Liver (tissue), 9 donors: ENCODE measurements around the gene ASCC1. TPM values are rescaled to one million over a fixed set of nuclear protein-coding genes. Genes with fewer than 3 reads are reported as not detected.

Experiments used
- DNase-seq: peaks from one replicate; pipeline ENCODE4 v3.0.0-alpha.2; 2017; ENCODE audit warnings: low spot score
- H3K27ac ChIP-seq, 2 donors: one replicate each; pipeline ENCODE4 v1.7.0; 2013; ENCODE audit warnings: inconsistent platforms in 2 of 2, low read length in 2 of 2, control low read depth in 1 of 2, low read depth in 1 of 2, mild to moderate bottlenecking in 1 of 2
- H3K27me3 ChIP-seq, 4 donors: one replicate each; pipeline versions ENCODE4 v1.6.1 to v1.7.0; 2013; ENCODE audit warnings: low read length in 3 of 4, inconsistent platforms in 1 of 4, mild to moderate bottlenecking in 1 of 4, moderate library complexity in 1 of 4; ENCODE audit not compliant: control insufficient read depth in 4 of 4, insufficient read depth in 4 of 4
- H3K36me3 ChIP-seq, 4 donors: one replicate each; pipeline versions ENCODE4 v1.6.1 to v1.7.0; 2013; ENCODE audit warnings: low read length in 3 of 4, mild to moderate bottlenecking in 3 of 4, low read depth in 1 of 4, moderate library complexity in 1 of 4; ENCODE audit not compliant: control insufficient read depth in 4 of 4, insufficient read depth in 3 of 4
- H3K4me1 ChIP-seq, 4 donors: one replicate each; pipeline versions ENCODE4 v1.6.1 to v1.7.0; 2013; ENCODE audit warnings: low read length in 3 of 4, mild to moderate bottlenecking in 3 of 4, moderate library complexity in 1 of 4; ENCODE audit not compliant: control insufficient read depth in 4 of 4, insufficient read depth in 4 of 4
- H3K4me3 ChIP-seq, 3 donors: one replicate each; pipeline versions ENCODE4 v1.6.1 to v1.7.0; 2013; ENCODE audit warnings: low read length in 3 of 3, control low read depth in 1 of 3, low read depth in 1 of 3, mild to moderate bottlenecking in 1 of 3
- H3K9ac ChIP-seq, 2 donors: one replicate each; pipeline ENCODE4 v1.7.0; 2013; ENCODE audit warnings: low read length in 2 of 2, mild to moderate bottlenecking in 2 of 2, moderate library complexity in 2 of 2, control low read depth in 1 of 2, low read depth in 1 of 2
- H3K9me3 ChIP-seq, 4 donors: one replicate each; pipeline versions ENCODE4 v1.6.1 to v1.7.0; 2013; ENCODE audit warnings: low read length in 3 of 4; ENCODE audit not compliant: control insufficient read depth in 4 of 4
- FOXA2 ChIP-seq: IDR thresholded peaks from 2 replicates; pipeline ENCODE4 v1.6.1; 2016; ENCODE audit warnings: antibody characterized with exemption
- GABPA ChIP-seq, 2 donors: IDR thresholded peaks in 1 of 2; conservative IDR thresholded peaks in 1 of 2; 2 replicates each; pipeline ENCODE4 v1.6.1; 2016; ENCODE audit warnings: antibody characterized with exemption in 2 of 2, mild to moderate bottlenecking in 1 of 2, moderate library complexity in 1 of 2
- HNF4A ChIP-seq, 2 donors: conservative IDR thresholded peaks; 2 replicates each; pipeline ENCODE4 v1.6.1; 2016; ENCODE audit warnings: antibody characterized with exemption in 2 of 2, mild to moderate bottlenecking in 2 of 2
- JUND ChIP-seq, 2 donors: IDR thresholded peaks; 2 replicates each; pipeline ENCODE4 v1.6.1; 2016; ENCODE audit warnings: antibody characterized with exemption in 2 of 2
- RAD21 ChIP-seq, 2 donors: IDR thresholded peaks; 2 replicates each; pipeline ENCODE4 v1.6.1; 2016; ENCODE audit warnings: antibody characterized with exemption in 2 of 2, mild to moderate bottlenecking in 2 of 2
- RXRA ChIP-seq, 2 donors: IDR thresholded peaks; 2 replicates each; pipeline ENCODE4 v1.6.1; 2017 to 2018; ENCODE audit warnings: antibody characterized with exemption in 2 of 2, mild to moderate bottlenecking in 1 of 2
- SP1 ChIP-seq: IDR thresholded peaks from 2 replicates; pipeline ENCODE4 v1.6.1; 2018; ENCODE audit warnings: antibody characterized with exemption, mild to moderate bottlenecking
- TAF1 ChIP-seq: conservative IDR thresholded peaks from 2 replicates; pipeline ENCODE4 v1.6.1; 2016; ENCODE audit warnings: antibody characterized with exemption, mild to moderate bottlenecking
- YY1 ChIP-seq: IDR thresholded peaks from 2 replicates; pipeline ENCODE4 v1.6.1; 2016; ENCODE audit warnings: antibody characterized with exemption, mild to moderate bottlenecking
- WGBS: extraction: QIAGEN DNeasy Blood & Tissue Kit; methylation state at CpG from one replicate; pipeline ENCODE4 v1.1.7; 2013; 5-methylcytosine and 5-hydroxymethylcytosine counted together
- polyA plus RNA-seq, 2 donors: library from polyadenylated mRNA; stranded (reverse) in 1 of 2; unstranded in 1 of 2; fragments of 200-250 nt in 1 of 2; fragments of >200 nt in 1 of 2; fragmentation: Nextera tagmentation in 1 of 2; extraction: Ambion mirVana in 1 of 2; gene quantifications; one replicate each; pipeline versions ENCODE4 v1.2.1 to v1.2.3, GENCODE V29; 2013 to 2015
- total RNA-seq, 2 donors: library from RNA; depleted of rRNA; stranded (reverse); fragments of >200 nt; gene quantifications; one replicate each; pipeline ENCODE4 v1.2.3, GENCODE V29; 2014
- TF ChIP-seq, protein P1 (sequence below): IDR thresholded peaks from 2 replicates; pipeline ENCODE4 v1.6.1; 2016; ENCODE audit warnings: antibody characterized with exemption
- TF ChIP-seq, protein P2 (sequence below): IDR thresholded peaks from 2 replicates; pipeline ENCODE4 v1.6.1; 2016; ENCODE audit warnings: antibody characterized with exemption, mild to moderate bottlenecking
- donor health status: healthy.
- donor health status: healthy.
- donor health status: healthy.
- donor health status: healthy.
- donor health status: healthy.

ASCC1 gene
- total and polyA plus RNA-seq, 4 donors: 6.9 to 13.9 (median 10.2) TPM

DNA sequence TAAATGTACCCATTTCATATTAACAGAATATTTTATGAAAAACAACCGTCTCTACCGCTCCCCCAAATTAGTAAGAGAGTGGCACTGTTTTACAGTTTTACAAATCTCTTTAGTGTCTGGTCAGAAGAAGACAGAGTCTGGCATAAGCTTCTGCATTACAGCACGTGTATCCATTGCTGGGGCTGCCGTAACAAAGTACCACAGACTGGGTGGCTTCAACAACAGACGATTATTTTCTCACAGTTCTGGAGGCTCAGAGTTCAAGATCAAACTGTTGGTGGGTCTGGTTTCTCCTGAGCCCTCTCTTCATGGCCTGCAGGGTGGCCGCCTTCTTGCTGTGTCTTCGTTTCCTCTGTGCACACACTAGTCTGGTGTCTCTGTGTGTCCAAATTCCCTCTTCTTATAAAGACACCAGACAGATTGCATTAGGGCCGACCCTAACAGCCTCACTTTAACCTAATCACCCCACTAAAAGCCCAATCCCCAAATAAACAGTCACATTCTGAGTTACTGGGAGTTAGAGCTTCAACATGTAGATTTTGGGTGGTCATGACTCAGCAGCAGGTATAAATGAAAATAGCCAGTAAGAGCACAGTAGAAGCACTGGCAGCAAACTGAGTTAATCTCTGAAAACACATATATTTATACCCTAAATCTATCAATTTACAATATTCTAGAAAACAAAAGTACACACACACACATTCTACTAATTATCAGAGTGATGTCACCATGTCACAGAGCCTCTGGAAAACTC lies 123.7 kb downstream of the ASCC1 start:
- peaks cover 9 to 25% (median 20%) of the 10 kb centered on the region in 4 donors for H3K4me1 ChIP-seq
- no peak overlapping the region for H3K4me3 ChIP-seq
- peaks cover 0 to 4% (median 1%) of the 10 kb centered on the region in 4 donors for H3K27me3 ChIP-seq
- no peak for DNase-seq
- no peak overlapping the region for H3K27ac ChIP-seq
- H3K36me3 ChIP-seq: peaks cover 0 to 2% (median under 1%) of the 10 kb centered on the region in 4 donors
- H3K9me3 ChIP-seq: no peaks in the 10 kb centered on the region
- TF ChIP-seq, protein P1, sequence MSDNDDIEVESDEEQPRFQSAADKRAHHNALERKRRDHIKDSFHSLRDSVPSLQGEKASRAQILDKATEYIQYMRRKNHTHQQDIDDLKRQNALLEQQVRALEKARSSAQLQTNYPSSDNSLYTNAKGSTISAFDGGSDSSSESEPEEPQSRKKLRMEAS: no peak
- TF ChIP-seq SP1: no peak
- no peak for TF ChIP-seq FOXA2
- TF ChIP-seq, protein P2, sequence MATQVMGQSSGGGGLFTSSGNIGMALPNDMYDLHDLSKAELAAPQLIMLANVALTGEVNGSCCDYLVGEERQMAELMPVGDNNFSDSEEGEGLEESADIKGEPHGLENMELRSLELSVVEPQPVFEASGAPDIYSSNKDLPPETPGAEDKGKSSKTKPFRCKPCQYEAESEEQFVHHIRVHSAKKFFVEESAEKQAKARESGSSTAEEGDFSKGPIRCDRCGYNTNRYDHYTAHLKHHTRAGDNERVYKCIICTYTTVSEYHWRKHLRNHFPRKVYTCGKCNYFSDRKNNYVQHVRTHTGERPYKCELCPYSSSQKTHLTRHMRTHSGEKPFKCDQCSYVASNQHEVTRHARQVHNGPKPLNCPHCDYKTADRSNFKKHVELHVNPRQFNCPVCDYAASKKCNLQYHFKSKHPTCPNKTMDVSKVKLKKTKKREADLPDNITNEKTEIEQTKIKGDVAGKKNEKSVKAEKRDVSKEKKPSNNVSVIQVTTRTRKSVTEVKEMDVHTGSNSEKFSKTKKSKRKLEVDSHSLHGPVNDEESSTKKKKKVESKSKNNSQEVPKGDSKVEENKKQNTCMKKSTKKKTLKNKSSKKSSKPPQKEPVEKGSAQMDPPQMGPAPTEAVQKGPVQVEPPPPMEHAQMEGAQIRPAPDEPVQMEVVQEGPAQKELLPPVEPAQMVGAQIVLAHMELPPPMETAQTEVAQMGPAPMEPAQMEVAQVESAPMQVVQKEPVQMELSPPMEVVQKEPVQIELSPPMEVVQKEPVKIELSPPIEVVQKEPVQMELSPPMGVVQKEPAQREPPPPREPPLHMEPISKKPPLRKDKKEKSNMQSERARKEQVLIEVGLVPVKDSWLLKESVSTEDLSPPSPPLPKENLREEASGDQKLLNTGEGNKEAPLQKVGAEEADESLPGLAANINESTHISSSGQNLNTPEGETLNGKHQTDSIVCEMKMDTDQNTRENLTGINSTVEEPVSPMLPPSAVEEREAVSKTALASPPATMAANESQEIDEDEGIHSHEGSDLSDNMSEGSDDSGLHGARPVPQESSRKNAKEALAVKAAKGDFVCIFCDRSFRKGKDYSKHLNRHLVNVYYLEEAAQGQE: no peak
- 95% methylated on average over 8 of the region's 8 CpGs for WGBS
- H3K9ac ChIP-seq: no peak overlapping the region

DNA sequence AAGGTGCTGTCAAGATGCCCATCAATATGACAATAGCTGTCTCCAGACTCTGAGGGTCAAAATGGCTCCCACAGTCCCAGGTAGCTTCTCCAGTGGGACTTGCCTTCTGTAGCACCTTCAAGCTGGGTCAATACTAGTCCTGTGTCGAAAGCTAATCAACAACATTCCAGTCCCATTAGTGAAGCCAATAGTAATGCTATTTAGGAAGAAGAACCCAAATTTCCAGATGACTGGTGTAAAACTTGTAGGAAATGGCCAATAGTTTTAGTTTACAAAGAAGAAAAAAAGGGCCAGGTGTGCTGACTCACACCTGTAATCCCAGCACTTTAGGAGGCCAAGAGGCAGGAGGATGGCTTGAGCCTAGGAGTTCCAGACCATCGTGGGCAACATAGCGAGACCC lies 125.8 kb downstream of the ASCC1 start:
- no peak for DNase-seq
- Histone ChIP-seq H3K9me3 (no peaks in the 10 kb centered on the region), H3K36me3 (peaks cover 0 to 1% (median 0%) of the 10 kb centered on the region in 4 donors), H3K4me3 (no peak overlapping the region), H3K4me1 (peaks cover 5 to 20% (median 10%) of the 10 kb centered on the region in 4 donors), H3K9ac (no peak overlapping the region), H3K27me3 (peaks cover 0 to 4% (median 1%) of the 10 kb centered on the region in 4 donors), H3K27ac (no peak overlapping the region)
- TF ChIP-seq FOXA2: no peak
- TF ChIP-seq RXRA (IDR thresholded peaks at IDR 0.05): no peak
- TF ChIP-seq YY1: no peak
- no peak for TF ChIP-seq JUND (IDR thresholded peaks at IDR 0.05)
- TF ChIP-seq TAF1: no peak
- TF ChIP-seq, protein P2: no peak
- no peak for TF ChIP-seq HNF4A (conservative IDR thresholded peaks at IDR 0.05)
- no peak for TF ChIP-seq GABPA (IDR thresholded peaks at IDR 0.05 in 1 of 2, conservative IDR thresholded peaks at IDR 0.05 in 1 of 2)
- TF ChIP-seq, protein P1: no peak
- TF ChIP-seq RAD21 (IDR thresholded peaks at IDR 0.05): no peak
- WGBS: 96% methylated on average over 3 of the region's 3 CpGs
